Panc1 (cell line): ENCODE data around the gene C6orf132.

ENCODE experiments used
- CTCF ChIP-seq: fragments of 450-650 bp; IDR thresholded peaks from 2 replicates; pipeline ENCODE4 v1.5.1; 2017; ENCODE audit warnings: mild to moderate bottlenecking
- POLR2AphosphoS5 ChIP-seq: IDR thresholded peaks from 2 replicates; pipeline ENCODE4 v1.6.1; 2012; ENCODE audit warnings: mild to moderate bottlenecking, low read depth, low read length, moderate library complexity

GRCh38 chr6:42103753-42104094 lies 38.7 kb downstream of the C6orf132 start:
- no peak for TF ChIP-seq CTCF
- no peak for TF ChIP-seq POLR2AphosphoS5
